ENCODE measurements around the gene CPLANE1. TPM values are rescaled to one million over a fixed set of nuclear protein-coding genes. Genes with fewer than 3 reads are reported as not detected.
"Not testable (repeated sequence)": the region's sequence is repeated elsewhere in the genome, so short reads cannot be mapped to it uniquely, and the experiment has no call there.

Gene CPLANE1
- total RNA-seq, 4 donors from 2014 or later, result 53.9 to 81.7 (median 62.9) TPM

DNA sequence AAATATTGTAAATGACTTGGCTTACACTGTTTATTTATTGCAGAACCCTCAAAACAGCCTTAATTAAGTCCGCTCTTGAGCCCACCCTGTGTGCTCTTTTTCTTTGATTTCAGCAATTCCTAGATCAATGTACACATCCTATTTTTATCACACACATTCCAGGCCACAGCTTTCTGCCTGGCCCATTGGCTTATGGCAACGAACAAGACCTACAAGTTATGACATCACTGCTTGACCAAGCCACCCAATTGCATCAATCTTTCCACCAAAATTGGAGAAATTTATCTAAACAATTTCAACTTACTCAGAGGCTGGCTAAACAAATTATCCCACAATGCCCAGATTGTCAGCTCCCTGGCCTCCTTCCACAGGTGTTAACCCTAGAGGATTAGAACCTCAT, 158.4 kb downstream of the CPLANE1 start:
- no peaks in the 10 kb centered on the region for H3K27me3 ChIP-seq
- TF ChIP-seq POLR2A (IDR thresholded peaks at IDR 0.05) (no peak), CTCF (IDR thresholded peaks at IDR 0.05) (no peak)
- H3K36me3 ChIP-seq, result no peaks in the 10 kb centered on the region
- H3K4me1 ChIP-seq, result no peaks in the 10 kb centered on the region
- intact Hi-C loops (cut with DNase I), result no loop called here
- no peak overlapping the region for H3K4me3 ChIP-seq (replicated peaks in 1 of 3)
- H3K27ac ChIP-seq, result no peak overlapping the region
- WGBS, 2 donors, result 87 to 89% methylated on average over 2 of the region's 2 CpGs
- H3K9me3 ChIP-seq, result no peaks in the 10 kb centered on the region
- no peak for DNase-seq

GRCh38 chr5:37090123-37090726, 159.0 kb downstream of the CPLANE1 start:
- no peak for DNase-seq
- TF ChIP-seq CTCF (IDR thresholded peaks at IDR 0.05), result no peak
- no peak for TF ChIP-seq POLR2A (IDR thresholded peaks at IDR 0.05)
- Histone ChIP-seq H3K27ac (no peak overlapping the region), H3K4me3 (replicated peaks in 1 of 3) (no peak overlapping the region), H3K4me1 (no peaks in the 10 kb centered on the region), H3K9me3 (no peaks in the 10 kb centered on the region), H3K36me3 (no peaks in the 10 kb centered on the region), H3K27me3 (no peaks in the 10 kb centered on the region)
- intact Hi-C loops (cut with DNase I), result no loop called here
- 55 to 68% methylated on average over 7 of the region's 7 CpGs for WGBS, 2 donors

GRCh38 chr5:37088009-37088408, 161.2 kb downstream of the CPLANE1 start:
- TF ChIP-seq CTCF (IDR thresholded peaks at IDR 0.05) (no peak), POLR2A (IDR thresholded peaks at IDR 0.05) (no peak)
- no peak for DNase-seq
- H3K4me3 ChIP-seq (replicated peaks in 1 of 3), result no peak overlapping the region
- H3K9me3 ChIP-seq, result no peaks in the 10 kb centered on the region
- intact Hi-C loops (cut with DNase I), result no loop called here
- no peaks in the 10 kb centered on the region for H3K27me3 ChIP-seq
- H3K36me3 ChIP-seq, result no peaks in the 10 kb centered on the region
- no peaks in the 10 kb centered on the region for H3K4me1 ChIP-seq
- no peak overlapping the region for H3K27ac ChIP-seq
- WGBS, 2 donors, result 77 to 81% methylated on average over 6 of the region's 6 CpGs

- no peak for DNase-seq
- Histone ChIP-seq H3K36me3 (no peaks in the 10 kb centered on the region), H3K4me1 (no peaks in the 10 kb centered on the region), H3K4me3 (replicated peaks in 1 of 3) (no peak overlapping the region), H3K27ac (no peak overlapping the region), H3K27me3 (no peaks in the 10 kb centered on the region), H3K9me3 (no peaks in the 10 kb centered on the region)
- TF ChIP-seq POLR2A (IDR thresholded peaks at IDR 0.05) (no peak), CTCF (IDR thresholded peaks at IDR 0.05) (no peak)
- 77 to 78% methylated on average over 12 of the region's 12 CpGs for WGBS, 2 donors
- intact Hi-C loops (cut with DNase I), result no loop called here
Observed at GRCh38 chr5:37086466-37087173, 162.6 kb downstream of the CPLANE1 start.

- intact Hi-C loops (cut with DNase I); H3K9me3 ChIP-seq; H3K4me1 ChIP-seq; H3K27ac ChIP-seq; H3K4me3 ChIP-seq (replicated peaks in 1 of 3); H3K36me3 ChIP-seq; DNase-seq; H3K27me3 ChIP-seq: not testable (repeated sequence)
- 88 to 97% methylated on average over 1 of the region's 1 CpG for WGBS, 2 donors
Observed at GRCh38 chr5:37086026-37086425, 163.2 kb downstream of the CPLANE1 start.

- not testable (repeated sequence) for H3K36me3 ChIP-seq
Observed at GRCh38 chr5:37082977-37083376, 166.2 kb downstream of the CPLANE1 start.

More at GRCh38 chr5:37082977-37083376, 166.2 kb downstream of the CPLANE1 start:
- H3K4me1 ChIP-seq; intact Hi-C loops (cut with DNase I); H3K4me3 ChIP-seq (replicated peaks in 1 of 3); H3K27me3 ChIP-seq; H3K9me3 ChIP-seq; H3K27ac ChIP-seq; DNase-seq: not testable (repeated sequence)
- WGBS, 2 donors, result 75% methylated on average over 2 of the region's 2 CpGs

All from thyroid gland (tissue), 4 donors.